HepG2 (cell line): ENCODE results near the gene RNF4. TPM values are rescaled to one million over a fixed set of nuclear protein-coding genes. Genes with fewer than 3 reads are reported as not detected.

Source experiments
- AGO1 ChIP-seq: fragments of 200-400 bp; formaldehyde crosslinking; IDR thresholded peaks from 2 replicates; pipeline ENCODE4 v1.6.1; 2017; ENCODE audit warnings: mild to moderate bottlenecking, low read depth, low read length, moderate library complexity; ENCODE audit not compliant: poor library complexity, severe bottlenecking
- CHD2 ChIP-seq: IDR thresholded peaks from 2 replicates; pipeline ENCODE4 v1.6.1; 2011; ENCODE audit warnings: low read depth, low read length, improper control_type of control experiment
- FOSL1 ChIP-seq: sonication (generic); formaldehyde crosslinking; IDR thresholded peaks from 2 replicates; pipeline ENCODE4 v1.9.0; 2021; ENCODE audit warnings: missing genetic modification reagents, borderline replicate concordance
- HNF4G ChIP-seq, 2 experiments: sonication (generic) in 1 of 2; formaldehyde crosslinking in 1 of 2; IDR thresholded peaks; 2 replicates each; pipeline versions ENCODE4 v1.4.0 to v1.6.1; 2011 to 2020; ENCODE audit warnings: borderline replicate concordance in 2 of 2, low read depth in 2 of 2, mild to moderate bottlenecking in 2 of 2, low read length in 1 of 2, missing genetic modification reagents in 1 of 2, moderate library complexity in 1 of 2
- IKZF4 ChIP-seq: sonication (generic); formaldehyde crosslinking; IDR thresholded peaks from 2 replicates; pipeline ENCODE4 v1.5.1; 2020; ENCODE audit warnings: borderline replicate concordance, mild to moderate bottlenecking, low read depth, missing genetic modification reagents; ENCODE audit errors: not compliant biosample characterization
- KAT7 ChIP-seq: IDR thresholded peaks from 2 replicates; pipeline ENCODE4 v1.6.1; 2018; ENCODE audit warnings: borderline replicate concordance, missing compliant biosample characterization
- LBX2 ChIP-seq: sonication (generic); formaldehyde crosslinking; IDR thresholded peaks from 2 replicates; pipeline ENCODE4 v1.5.0; 2020; ENCODE audit warnings: missing genetic modification reagents, mild to moderate bottlenecking, borderline replicate concordance
- MIER3 ChIP-seq: IDR thresholded peaks from 2 replicates; pipeline ENCODE4 v1.6.1; 2016; ENCODE audit warnings: missing compliant biosample characterization, borderline replicate concordance
- PBX3 ChIP-seq: sonication (generic); formaldehyde crosslinking; IDR thresholded peaks from 2 replicates; pipeline ENCODE4 v1.8.1; 2023; ENCODE audit warnings: missing genetic modification reagents, inconsistent platforms, borderline replicate concordance
- PHF21A ChIP-seq: sonication (generic); formaldehyde crosslinking; IDR thresholded peaks from 2 replicates; pipeline ENCODE4 v1.5.0; 2020; ENCODE audit warnings: mild to moderate bottlenecking, missing genetic modification reagents
- PITX1 ChIP-seq: sonication (generic); formaldehyde crosslinking; IDR thresholded peaks from 2 replicates; pipeline ENCODE4 v1.5.1; 2020; ENCODE audit warnings: mild to moderate bottlenecking, missing genetic modification reagents
- POLR2G ChIP-seq: fragments of 200-400 bp; formaldehyde crosslinking; IDR thresholded peaks from 2 replicates; pipeline ENCODE4 v1.6.1; 2018; ENCODE audit warnings: mild to moderate bottlenecking, low read depth, low read length, moderate library complexity
- SIN3A ChIP-seq: IDR thresholded peaks from 2 replicates; pipeline ENCODE4 v1.6.1; 2011; ENCODE audit warnings: low read depth, mild to moderate bottlenecking, control low read depth, low read length, borderline replicate concordance
- XRCC5 ChIP-seq: fragments of 200-400 bp; formaldehyde crosslinking; optimal IDR thresholded peaks from 2 replicates; pipeline ENCODE3; 2017; ENCODE audit warnings: mild to moderate bottlenecking, low read length
- ZGPAT ChIP-seq: IDR thresholded peaks from 2 replicates; pipeline ENCODE4 v1.6.1; 2016; ENCODE audit warnings: mild to moderate bottlenecking
- ZNF564 ChIP-seq: sonication (generic); formaldehyde crosslinking; IDR thresholded peaks from 2 replicates; pipeline ENCODE4 v1.8.1; 2023; ENCODE audit warnings: mild to moderate bottlenecking, missing genetic modification reagents
- ZNF652 ChIP-seq: IDR thresholded peaks from 2 replicates; pipeline ENCODE4 v1.6.1; 2016; ENCODE audit warnings: low read depth, borderline replicate concordance
- ZNF710 ChIP-seq: sonication (generic); formaldehyde crosslinking; IDR thresholded peaks from 2 replicates; pipeline ENCODE4 v1.5.0; 2020; ENCODE audit warnings: mild to moderate bottlenecking, missing genetic modification reagents, borderline replicate concordance
- ZNF776 ChIP-seq: sonication (generic); formaldehyde crosslinking; IDR thresholded peaks from 2 replicates; pipeline ENCODE4 v1.4.0; 2020; ENCODE audit warnings: mild to moderate bottlenecking, missing genetic modification reagents
- ZNF800 ChIP-seq: sonication (generic); formaldehyde crosslinking; IDR thresholded peaks from 2 replicates; pipeline ENCODE4 v1.4.0; 2020; ENCODE audit warnings: missing genetic modification reagents
- polyA plus RNA-seq, 8 experiments: library from polyadenylated mRNA; depleted of rRNA in 3 of 8; stranded (reverse) in 7 of 8; unstranded in 1 of 8; fragments of >200 nt; fragmentation: Illumina TruSeq in 4 of 8; extraction: Trizol in 4 of 8; gene quantifications; 2 replicates each; pipeline versions ENCODE4 v1.2.1 to v1.2.3, GENCODE V29; 2011 to 2016; ENCODE audit warnings: low read depth in 4 of 8, missing spikeins in 1 of 8, mixed read lengths in 1 of 8; ENCODE audit not compliant: insufficient read depth in 1 of 8
- total RNA-seq, 5 experiments: library from RNA; depleted of rRNA; stranded (reverse); fragments of >200 nt; fragmentation: Illumina TruSeq; extraction: Trizol; gene quantifications; 2 replicates each; pipeline ENCODE4 v1.2.3, GENCODE V29; 2016; ENCODE audit warnings: low read depth in 1 of 5

Gene RNF4
- total and polyA plus RNA-seq, 2 of the 13 experiments (the other 11 are each of a cell fraction or from before 2014, with no cell fraction given): 38.1 to 45.1 TPM

- 0 out of 2 replicates have a peak, but pooled peaks have one; percentile 48 for TF ChIP-seq KAT7 (CRISPR knock-in tag)
- TF ChIP-seq ZGPAT: peak; percentile 48
- TF ChIP-seq LBX2: no peak
- TF ChIP-seq SIN3A: peak; percentile 24; the same call in 1 of the 2 replicates
- TF ChIP-seq ZNF800 (CRISPR knock-in tag): no peak
- no peak for TF ChIP-seq PBX3 (CRISPR knock-in tag)
- TF ChIP-seq POLR2G: peak; percentile 62; the same call in 1 of the 2 replicates
- no peak for TF ChIP-seq CHD2
- TF ChIP-seq IKZF4 (CRISPR knock-in tag): peak; percentile 5
- peak; percentile 8; the same call in 1 of the 2 replicates for TF ChIP-seq PHF21A
- TF ChIP-seq ZNF652 (CRISPR knock-in tag): no peak
- no peak for TF ChIP-seq XRCC5
- 0 out of 2 replicates have a peak, but pooled peaks have one; percentile 39 for TF ChIP-seq PITX1
- TF ChIP-seq ZNF776: 0 out of 2 replicates have a peak, but pooled peaks have one; percentile 15
- no peak for TF ChIP-seq HNF4G (IDR thresholded peaks at IDR 0.05; ENCODE audit: borderline replicate concordance, low read depth, low read length)
- TF ChIP-seq HNF4G (CRISPR knock-in tag; IDR thresholded peaks at IDR 0.05; ENCODE audit: borderline replicate concordance, low read depth): 0 out of 2 replicates have a peak, but pooled peaks have one; percentile 22
- no peak for TF ChIP-seq MIER3 (CRISPR knock-in tag)
- no peak for TF ChIP-seq FOSL1
- TF ChIP-seq ZNF564 (CRISPR knock-in tag): peak; percentile 33; the same call in 1 of the 2 replicates
- no peak for TF ChIP-seq ZNF710
- TF ChIP-seq AGO1: peak; percentile 45
These were observed 66.7 kb downstream of the RNF4 start (continued) for GRCh38 chr4:2535376-2536192.
